IPS-15b (cell line): ENCODE data around the gene KMT2E.
"Not testable (repeated sequence)": the region's sequence is repeated elsewhere in the genome, so short reads cannot be mapped to it uniquely, and the experiment has no call there.

Experiments used
- H3K27me3 ChIP-seq: one replicate; pipeline ENCODE4 v1.6.1; 2013; ENCODE audit warnings: low read length; ENCODE audit not compliant: control insufficient read depth, insufficient read depth
- H3K36me3 ChIP-seq: one replicate; pipeline ENCODE4 v1.6.1; 2013; ENCODE audit warnings: low read length; ENCODE audit not compliant: control insufficient read depth, insufficient read depth
- H3K4me1 ChIP-seq: one replicate; pipeline ENCODE4 v1.6.1; 2013; ENCODE audit warnings: mild to moderate bottlenecking, low read length; ENCODE audit not compliant: control insufficient read depth, insufficient read depth
- H3K4me3 ChIP-seq: one replicate; pipeline ENCODE4 v1.5.1; 2013; ENCODE audit warnings: low read depth, low read length
- H3K9ac ChIP-seq: one replicate; pipeline ENCODE4 v1.6.1; 2013; ENCODE audit warnings: low read depth, mild to moderate bottlenecking, low read length
- H3K9me3 ChIP-seq: one replicate; pipeline ENCODE4 v1.6.1; 2013; ENCODE audit warnings: mild to moderate bottlenecking, low read length; ENCODE audit not compliant: control insufficient read depth, insufficient read depth

Gene KMT2E

DNA sequence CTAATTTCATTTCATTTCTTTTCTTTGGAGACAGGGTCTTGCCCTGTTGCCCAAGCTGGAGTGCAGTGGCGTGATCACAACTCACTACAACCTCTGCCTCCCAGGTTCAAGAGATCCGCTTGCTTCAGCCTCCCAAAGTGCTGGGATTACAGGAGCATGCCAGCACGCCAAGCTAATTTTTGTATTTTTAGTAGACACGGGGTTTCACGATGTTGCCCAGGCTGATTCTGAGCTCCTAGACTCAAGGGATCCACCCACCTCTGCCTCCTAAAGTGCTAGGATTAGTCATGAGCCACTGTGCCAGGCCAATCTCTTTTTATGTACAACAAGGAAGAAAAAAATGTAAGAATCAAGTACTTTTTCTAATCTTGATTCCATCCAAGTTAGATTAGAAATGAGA lies 10.7 kb upstream of the KMT2E start:
- Histone ChIP-seq H3K9me3 (no peaks in the 10 kb centered on the region), H3K36me3 (no peaks in the 10 kb centered on the region), H3K27me3 (no peaks in the 10 kb centered on the region), H3K4me1 (peaks cover 7% of the 10 kb centered on the region), H3K9ac (no peak overlapping the region), H3K4me3 (no peak overlapping the region)

DNA sequence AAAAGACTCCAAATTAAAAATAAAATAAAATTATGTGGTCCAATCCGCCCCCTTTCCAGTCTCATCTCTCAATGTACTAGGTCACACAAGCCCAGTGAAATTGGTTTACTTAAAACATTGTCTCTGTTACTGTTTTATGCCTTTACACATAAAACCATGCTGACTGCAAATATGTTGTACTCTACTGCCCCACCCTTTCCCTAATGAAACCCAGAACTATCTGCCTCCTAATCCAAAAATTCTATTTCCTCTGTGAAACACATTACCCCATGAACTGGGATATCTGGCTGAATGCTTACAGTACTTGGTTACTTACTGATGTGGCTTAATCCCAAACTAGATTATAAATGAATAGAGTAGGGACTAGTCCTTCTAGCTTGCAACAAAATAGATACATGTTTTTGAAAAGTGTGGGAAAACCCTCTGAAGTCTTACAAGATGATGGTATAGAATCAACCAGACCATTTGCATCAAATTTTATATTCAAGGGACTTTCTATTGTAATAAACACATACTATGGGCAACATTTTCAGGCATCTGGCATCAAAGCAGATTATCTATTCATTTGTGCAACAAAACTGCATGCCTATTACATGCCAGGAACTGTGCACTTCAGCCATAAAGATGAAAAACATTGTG lies 10.0 kb upstream of the KMT2E start:
- no peaks in the 10 kb centered on the region for H3K36me3 ChIP-seq
- H3K4me1 ChIP-seq: peaks cover 7% of the 10 kb centered on the region
- no peaks in the 10 kb centered on the region for H3K9me3 ChIP-seq
- H3K4me3 ChIP-seq: no peak overlapping the region
- no peaks in the 10 kb centered on the region for H3K27me3 ChIP-seq
- H3K9ac ChIP-seq: no peak overlapping the region

DNA sequence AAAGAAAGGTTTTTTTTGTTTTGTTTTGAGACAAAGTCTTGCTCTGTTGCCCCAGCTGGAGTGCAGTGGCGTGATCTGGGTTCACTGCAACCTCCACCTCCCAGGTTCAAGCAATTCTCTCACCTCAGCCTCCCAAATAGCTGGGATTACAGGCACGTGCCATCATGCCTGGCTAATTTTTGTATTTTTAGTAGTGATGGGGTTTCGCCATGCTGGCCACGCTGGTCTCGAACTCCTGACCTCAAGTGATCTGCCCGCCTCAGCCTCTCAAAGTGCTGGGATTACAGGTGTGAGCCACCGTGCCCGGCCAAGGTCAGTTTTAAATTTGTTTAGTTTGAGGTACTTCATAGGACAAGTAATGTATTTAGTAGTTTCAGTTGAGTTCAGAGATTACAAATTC lies 9.0 kb upstream of the KMT2E start:
- not testable (repeated sequence) for H3K36me3 ChIP-seq

DNA sequence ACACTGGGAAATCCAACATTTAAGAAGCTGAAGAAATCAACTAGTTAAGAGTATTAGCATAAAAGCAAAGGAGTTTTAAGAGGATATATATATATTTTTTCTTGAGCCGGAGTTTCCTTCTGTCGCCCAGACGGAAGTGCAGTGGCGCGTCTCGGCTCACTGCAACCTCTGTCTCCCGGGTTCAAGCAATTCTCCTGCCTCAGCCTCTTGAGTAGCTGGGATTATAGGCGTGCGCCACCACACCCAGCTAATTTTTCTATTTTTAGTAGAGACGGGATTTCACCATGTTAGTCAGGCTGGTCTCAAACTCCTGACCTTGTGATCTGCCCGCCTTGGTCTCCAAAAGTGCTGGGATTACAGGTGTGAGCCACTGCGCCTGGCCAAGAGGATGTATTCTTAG lies 8.5 kb upstream of the KMT2E start:
- not testable (repeated sequence) for H3K27me3 ChIP-seq, H3K9ac ChIP-seq, H3K4me3 ChIP-seq, H3K36me3 ChIP-seq, H3K9me3 ChIP-seq
- peaks cover 12% of the 10 kb centered on the region for H3K4me1 ChIP-seq

More for the DNA sequence above, 9.0 kb upstream of the KMT2E start:
- not testable (repeated sequence) for H3K4me1 ChIP-seq, H3K9ac ChIP-seq, H3K9me3 ChIP-seq, H3K4me3 ChIP-seq, H3K27me3 ChIP-seq

DNA sequence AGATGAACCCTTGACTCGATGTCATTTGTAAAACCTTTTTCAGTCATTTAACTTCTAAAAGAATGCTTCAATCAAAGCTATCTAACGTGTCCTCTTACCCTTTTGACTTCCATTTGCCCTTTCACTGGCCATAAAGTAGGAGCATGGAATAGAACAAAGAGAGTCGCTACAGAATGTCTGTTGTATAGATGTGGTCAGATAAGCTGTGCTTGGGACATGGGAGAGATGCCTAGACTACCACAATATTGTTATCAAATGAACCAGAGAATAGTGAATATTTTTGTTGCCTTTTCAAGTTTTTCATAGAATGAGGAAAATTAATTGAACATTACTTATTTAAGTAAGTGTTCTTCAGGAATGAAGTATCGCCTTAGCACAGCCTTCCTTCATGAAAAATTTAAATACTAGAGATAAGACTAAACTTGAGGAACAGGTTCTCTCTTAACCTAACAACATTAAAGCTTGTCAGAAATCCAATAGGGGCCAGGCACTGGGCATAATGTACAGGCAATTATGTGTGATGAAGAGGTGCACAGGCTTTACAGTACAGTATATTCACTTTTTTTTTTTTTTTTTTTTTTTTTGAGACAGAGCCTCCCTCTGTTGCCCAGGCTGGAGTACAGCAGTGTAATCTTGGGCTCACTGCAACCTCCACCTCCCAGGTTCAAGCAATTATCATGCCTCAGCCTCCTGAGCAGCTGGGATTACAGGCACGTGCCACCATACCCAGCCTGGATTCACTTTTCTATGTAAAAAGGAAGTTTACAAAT lies 7.5 kb upstream of the KMT2E start:
- Histone ChIP-seq H3K4me3 (no peak overlapping the region), H3K9me3 (no peaks in the 10 kb centered on the region), H3K36me3 (no peaks in the 10 kb centered on the region), H3K4me1 (peaks cover 5% of the 10 kb centered on the region), H3K27me3 (no peaks in the 10 kb centered on the region), H3K9ac (no peak overlapping the region)

DNA sequence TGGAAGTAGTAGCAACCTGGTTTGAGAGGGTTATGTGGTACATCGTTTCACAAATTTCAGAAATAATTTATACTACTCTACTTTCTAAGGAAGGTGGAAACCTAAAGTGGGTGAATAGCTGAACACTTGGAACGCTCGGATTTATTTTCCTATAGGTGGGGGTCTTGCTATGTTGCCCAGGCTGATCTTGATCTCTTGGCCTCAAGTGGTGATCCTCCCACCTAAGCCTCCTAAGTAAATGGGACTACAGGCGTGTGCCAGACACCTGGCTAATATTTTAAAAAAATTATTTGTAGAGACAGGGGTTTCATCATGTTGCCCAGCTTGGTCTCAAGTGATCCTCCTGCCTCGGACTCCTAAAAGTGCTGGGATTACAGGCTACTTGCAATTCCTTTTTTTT lies 6.7 kb upstream of the KMT2E start:
- H3K27me3 ChIP-seq: no peaks in the 10 kb centered on the region
- H3K9me3 ChIP-seq: no peaks in the 10 kb centered on the region
- no peak overlapping the region for H3K4me3 ChIP-seq
- H3K4me1 ChIP-seq: peaks cover 4% of the 10 kb centered on the region
- H3K36me3 ChIP-seq: no peaks in the 10 kb centered on the region
- H3K9ac ChIP-seq: no peak overlapping the region

DNA sequence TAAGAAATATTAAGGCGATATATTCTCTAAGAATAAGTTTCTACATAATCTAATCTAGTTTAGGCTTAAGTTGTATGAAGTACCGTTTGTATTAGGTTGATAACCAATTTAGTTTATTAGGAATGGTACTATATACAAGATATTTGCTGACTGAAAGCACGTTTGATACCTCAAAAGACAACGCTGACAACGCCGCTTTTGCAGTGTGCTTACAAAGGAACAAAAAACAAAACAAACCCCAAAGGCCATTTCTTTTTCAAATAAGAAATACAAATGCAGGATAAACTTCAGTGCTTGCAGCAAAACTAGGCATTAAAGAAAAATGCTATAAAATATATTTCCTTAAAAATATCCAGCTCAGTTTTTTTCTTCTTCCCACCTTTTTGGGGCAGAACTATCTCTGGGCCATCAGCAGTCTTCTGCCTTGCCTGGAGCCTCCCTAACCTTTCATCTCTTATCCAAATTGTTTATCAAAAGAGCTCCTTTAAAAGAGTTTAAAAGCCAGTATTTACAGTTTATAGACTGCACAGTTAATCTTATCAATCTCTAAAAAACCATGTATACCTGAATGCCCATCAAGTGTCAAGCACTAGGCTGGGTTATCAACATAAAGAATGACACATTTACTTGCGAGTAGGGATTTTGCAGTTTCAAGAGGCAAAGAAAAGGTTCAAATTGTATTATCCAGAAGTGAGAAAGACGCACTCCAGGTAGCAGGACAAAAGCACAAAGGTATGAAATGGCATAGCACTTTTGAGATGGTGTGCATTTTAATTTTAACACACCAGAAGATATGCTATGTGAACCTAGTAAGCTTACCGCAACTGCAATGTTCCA lies 4.1 kb upstream of the KMT2E start:
- Histone ChIP-seq H3K4me1 (peaks cover 4% of the 10 kb centered on the region), H3K27me3 (no peaks in the 10 kb centered on the region), H3K4me3 (peak overlapping the region; percentile 100), H3K36me3 (no peaks in the 10 kb centered on the region), H3K9ac (peak overlapping the region; percentile 100), H3K9me3 (no peaks in the 10 kb centered on the region)

DNA sequence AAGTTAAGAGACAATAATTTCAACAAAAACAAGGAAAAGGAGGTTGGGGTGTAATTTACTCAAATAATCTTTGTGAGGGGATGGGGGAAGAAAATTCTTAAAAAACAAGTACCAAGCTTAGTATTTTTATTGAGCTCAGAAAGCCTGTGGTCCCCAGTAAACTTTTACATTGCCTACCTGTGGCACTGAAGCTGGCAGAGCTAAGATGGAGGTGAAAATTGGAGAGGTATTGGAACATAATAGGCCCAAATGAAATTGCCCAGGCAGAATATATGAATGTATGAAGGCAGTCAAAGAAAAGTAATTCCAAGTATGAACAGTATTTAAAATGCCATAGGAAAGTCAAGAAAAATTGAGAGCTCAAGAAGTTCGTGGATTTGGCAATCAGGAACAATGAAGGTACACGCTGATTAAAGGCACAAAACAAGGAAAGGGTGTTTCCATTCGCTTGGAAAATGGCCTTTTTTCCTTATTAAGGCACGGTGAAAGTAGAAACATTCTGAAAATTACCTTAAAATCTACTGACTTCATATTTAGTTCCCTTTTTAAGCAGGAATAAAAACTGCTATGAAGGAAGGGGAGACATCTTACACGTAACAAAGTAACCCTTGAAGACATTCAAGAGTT lies 3.4 kb upstream of the KMT2E start:
- no peaks in the 10 kb centered on the region for H3K9me3 ChIP-seq
- H3K36me3 ChIP-seq: no peaks in the 10 kb centered on the region
- H3K9ac ChIP-seq: peak overlapping the region; percentile 100
- no peaks in the 10 kb centered on the region for H3K27me3 ChIP-seq
- peaks cover 4% of the 10 kb centered on the region for H3K4me1 ChIP-seq
- H3K4me3 ChIP-seq: peak overlapping the region; percentile 100

DNA sequence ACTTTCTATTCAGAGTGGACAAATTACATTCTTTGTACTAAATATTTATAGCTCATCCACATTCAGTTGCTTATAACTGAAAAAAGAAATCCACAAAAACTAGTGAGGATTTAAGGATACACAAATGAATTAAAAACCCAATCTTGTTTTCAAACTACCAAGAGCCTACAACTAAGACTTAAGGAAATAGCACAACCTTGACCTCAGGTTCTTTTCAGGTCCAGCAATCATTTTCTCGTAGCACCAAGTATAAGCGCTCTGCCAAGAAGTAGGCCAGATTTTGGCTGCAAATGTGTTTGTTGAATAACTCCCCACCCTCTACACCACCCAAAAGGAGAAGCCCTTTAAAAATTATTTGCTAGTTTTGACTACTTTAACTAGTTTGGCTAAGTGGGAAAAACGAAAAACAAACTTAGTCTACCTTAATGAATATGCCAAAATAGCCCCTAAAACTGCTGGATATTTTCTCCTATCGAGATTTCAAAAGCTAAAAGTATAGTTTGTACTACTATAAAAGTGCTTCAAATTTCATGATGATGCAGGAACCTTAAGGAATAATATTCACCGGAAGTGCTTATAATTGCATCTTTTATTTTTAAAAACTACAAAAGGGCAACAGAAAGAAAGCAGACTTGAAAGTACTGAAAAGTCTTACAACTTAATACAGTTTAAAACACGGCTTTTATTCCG lies 2.7 kb upstream of the KMT2E start:
- Histone ChIP-seq H3K27me3 (no peaks in the 10 kb centered on the region), H3K4me1 (peaks cover 6% of the 10 kb centered on the region), H3K36me3 (no peaks in the 10 kb centered on the region), H3K4me3 (peak overlapping the region; percentile 100), H3K9me3 (no peaks in the 10 kb centered on the region), H3K9ac (peak overlapping the region; percentile 100)

DNA sequence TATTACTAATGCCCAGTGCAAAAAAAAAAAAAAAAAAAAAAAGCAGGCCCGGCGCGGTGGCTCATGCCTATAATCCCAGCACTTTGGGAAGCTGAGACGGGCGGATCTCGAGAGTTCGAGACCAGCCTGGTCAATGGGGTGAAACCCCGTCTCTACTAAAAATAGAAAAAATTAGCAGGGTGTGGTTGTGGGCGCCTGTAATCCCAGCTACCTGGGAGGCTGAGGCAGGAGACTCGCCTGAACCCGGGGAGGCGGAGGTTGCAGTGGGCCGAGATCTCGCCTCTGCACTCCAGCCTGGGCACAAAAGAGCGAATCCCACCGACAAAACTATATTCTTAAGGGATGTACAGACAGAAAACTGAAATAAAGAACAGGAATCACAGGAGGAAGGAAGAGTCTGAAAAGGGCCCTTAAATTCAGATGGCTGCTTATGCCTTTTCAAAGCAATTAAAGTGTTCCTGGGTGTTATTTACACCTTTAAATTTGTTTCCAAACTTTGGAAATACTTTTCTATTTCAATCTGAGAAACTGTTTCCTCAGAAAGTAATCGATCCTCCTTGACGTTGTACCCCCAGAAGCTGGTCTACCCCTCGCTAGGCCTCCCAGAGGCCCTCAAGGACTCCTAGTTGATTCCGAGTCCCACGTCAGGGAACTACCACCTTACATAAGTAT lies 2.0 kb upstream of the KMT2E start:
- Histone ChIP-seq H3K9ac (peak overlapping the region; percentile 100), H3K36me3 (no peaks in the 10 kb centered on the region), H3K4me1 (peaks cover 9% of the 10 kb centered on the region), H3K4me3 (peak overlapping the region; percentile 100), H3K9me3 (no peaks in the 10 kb centered on the region), H3K27me3 (no peaks in the 10 kb centered on the region)
